GM10847 (cell line): ENCODE measurements around the gene TNFRSF13B.

Experiments used
- POLR2A ChIP-seq: IDR thresholded peaks from 2 replicates; pipeline ENCODE4 v1.6.1; 2011; ENCODE audit not compliant: insufficient read length; ENCODE audit errors: extremely low read depth

The TNFRSF13B gene

GRCh38 chr17:16980813-16981731 is 9.2 kb upstream of the TNFRSF13B start:
- no peak for TF ChIP-seq POLR2A

DNA sequence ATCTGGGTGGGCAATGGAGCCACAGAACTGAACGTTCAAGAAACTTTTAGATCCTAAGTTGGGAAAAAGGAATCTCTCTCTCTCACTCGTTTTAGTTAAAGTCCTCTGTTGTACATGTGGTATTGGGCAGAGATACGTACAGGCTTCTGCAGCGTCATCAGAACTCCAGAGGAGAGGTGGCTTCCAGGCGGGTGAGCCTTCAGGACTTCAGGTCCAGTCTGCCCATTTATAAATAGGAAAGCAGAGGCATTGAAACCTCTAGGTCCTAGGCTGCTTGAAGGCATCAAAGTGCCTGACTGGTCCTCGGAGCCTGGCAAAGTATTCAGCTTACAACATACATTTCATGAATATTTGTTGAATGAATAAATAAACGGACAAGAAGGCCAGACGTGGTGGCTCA is 8.1 kb upstream of the TNFRSF13B start:
- TF ChIP-seq POLR2A: no peak

DNA sequence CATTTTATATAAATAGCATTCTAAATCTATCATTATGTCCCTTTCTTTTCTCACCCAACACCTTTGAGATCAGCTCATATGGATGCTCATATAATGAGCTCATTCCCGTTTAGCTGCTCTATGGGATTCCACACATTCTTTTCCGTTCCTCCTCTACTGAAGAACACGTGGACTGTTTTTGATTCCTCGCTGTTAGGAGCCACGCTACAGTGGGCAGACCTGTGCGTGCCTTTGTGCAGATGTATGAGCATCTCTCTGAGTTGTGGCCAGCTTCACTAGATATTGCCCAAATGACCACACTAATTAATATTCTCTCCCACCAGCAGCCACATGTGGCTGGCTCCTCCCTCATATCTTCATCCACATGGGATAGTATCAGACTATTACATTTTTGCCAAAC is 6.0 kb upstream of the TNFRSF13B start:
- TF ChIP-seq POLR2A: no peak

GRCh38 chr17:16976725-16977550 is 5.0 kb upstream of the TNFRSF13B start:
- no peak for TF ChIP-seq POLR2A

- peak; percentile 18 for TF ChIP-seq POLR2A
Observed at GRCh38 chr17:16975744-16976625, 4.1 kb upstream of the TNFRSF13B start.

DNA sequence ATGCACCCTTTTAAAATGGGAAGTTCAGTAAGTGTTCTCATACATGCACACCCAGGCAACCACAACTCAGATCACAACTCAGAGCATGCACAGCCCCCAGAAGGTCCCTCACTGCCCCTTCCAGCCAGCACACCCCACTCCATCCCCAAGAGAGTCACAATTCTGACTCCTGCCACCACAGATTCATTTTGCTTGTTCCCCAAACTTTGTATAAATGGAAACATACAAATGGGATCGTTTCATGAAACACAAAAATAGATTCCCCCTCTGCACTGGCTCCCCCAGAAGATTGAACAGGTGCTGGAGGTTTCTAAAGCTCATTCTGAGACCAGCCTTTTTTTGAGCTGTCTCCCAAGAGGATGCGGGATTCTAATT is 3.3 kb upstream of the TNFRSF13B start:
- TF ChIP-seq POLR2A: no peak

GRCh38 chr17:16974569-16975276 is 2.8 kb upstream of the TNFRSF13B start:
- no peak for TF ChIP-seq POLR2A

- no peak for TF ChIP-seq POLR2A
Observed at GRCh38 chr17:16973760-16974540, 2.0 kb upstream of the TNFRSF13B start.

DNA sequence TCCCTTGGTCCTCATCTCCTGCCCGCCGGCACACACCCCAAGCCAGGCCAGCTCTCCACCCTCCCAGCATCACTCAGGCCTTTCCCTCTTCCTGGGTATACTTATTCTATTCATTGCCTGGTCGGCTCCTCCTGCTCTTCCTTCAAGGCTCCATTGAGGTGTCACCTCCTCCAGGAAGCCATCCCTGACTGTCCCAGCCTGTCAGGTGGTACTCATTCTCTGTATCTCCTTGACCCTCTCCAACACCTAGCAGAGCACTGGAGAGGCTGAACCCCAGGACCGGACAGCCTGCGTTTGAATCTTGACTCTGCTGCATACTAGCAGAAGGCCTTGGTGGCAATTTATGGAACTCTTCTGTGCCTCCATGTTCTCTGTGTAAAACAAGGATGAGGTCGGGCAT is 428 bp upstream of the TNFRSF13B start:
- no peak for TF ChIP-seq POLR2A

DNA sequence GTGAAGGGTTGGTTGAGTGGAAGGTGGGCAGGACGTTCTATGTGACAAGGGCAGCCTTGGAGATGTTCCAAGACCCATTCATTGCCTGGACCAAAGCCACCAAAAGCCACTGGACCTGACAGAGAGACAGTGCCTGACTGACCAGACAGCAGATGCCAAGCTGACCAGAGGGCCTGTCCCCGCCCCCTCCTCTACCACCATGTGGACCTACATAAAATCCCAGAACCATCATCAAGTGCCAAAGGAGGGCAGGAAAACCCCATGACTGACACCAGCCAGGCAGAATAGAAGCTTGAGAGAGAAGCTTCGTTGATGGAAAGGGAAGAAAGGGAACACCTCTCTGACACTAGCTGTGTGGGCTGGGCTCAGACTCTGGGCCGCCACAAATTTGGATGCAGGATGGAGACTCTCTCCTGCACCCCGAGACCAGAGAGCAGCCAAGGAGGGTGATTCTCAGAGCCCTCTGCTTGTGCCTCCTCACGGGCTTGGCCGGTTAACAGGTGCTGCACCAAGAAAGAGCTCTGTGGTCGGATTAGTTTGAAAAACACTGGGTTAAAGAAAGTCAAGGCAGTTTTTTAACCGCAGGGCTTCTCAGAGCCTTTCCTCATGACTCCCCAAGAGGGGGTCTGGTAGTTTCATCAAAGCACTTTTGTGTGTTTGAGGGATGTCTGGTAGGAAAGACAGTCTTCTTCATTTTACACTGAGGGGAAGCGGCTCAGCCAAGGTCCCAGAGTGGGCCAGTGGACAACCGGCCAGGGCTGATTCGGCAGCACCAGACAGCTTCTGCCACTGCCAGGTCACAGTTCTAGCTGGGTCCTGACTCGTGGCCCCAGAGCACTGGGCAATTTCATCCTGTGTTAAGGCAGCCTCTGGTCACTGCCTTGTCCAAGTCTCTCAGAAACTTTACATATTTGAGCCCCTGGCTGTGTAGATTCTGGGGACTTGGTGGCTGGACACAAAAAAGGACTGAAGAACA is 1.7 kb downstream of the TNFRSF13B start:
- peak; percentile 42 for TF ChIP-seq POLR2A

- TF ChIP-seq POLR2A: no peak
Observed at GRCh38 chr17:16968786-16969185, 3.1 kb downstream of the TNFRSF13B start.

DNA sequence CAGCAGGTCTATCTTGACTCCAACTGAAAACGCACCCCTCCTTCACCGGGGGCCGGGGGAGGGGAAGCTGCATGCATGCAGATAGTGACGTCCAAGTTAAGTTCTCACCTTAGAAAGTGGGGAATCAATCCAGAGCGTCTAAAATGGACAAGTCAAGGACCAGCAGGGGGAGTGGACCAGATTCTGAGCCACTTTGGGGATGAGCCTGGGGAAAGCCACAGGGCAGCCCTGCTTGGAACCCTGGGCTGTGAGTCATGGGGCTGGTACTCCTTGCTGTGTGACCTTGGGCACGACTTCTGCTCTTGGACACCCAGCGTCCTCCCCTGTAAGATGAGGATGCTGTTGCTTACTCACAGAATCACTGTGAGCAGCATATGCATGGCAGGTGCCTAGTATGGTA is 9.1 kb downstream of the TNFRSF13B start:
- TF ChIP-seq POLR2A: no peak

DNA sequence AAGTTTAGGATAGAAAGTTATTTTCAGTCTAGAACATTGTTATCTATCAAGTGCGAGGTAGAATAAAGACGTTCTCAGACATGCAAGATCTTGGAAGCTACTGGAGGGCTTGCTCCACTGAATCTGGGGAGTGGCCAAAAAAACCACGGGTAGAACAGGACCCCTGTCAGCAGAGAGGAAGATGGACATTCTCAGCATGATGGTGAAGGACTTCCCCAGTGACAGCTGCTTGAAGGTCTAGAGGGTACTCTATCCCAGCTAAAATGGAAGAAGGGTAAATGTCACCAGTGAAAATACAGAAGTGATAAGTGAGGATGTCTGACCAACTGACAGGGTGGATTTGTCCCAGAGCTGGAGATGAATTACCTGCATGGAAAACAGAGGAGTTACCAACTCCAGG is 10.1 kb downstream of the TNFRSF13B start:
- TF ChIP-seq POLR2A: no peak
